Measurements from ENCODE around the gene TSPO.

- TF ChIP-seq CTCF (conservative IDR thresholded peaks at IDR 0.05; ENCODE audit: low read depth in 2 of 2) (no peak), EZH2 (IDR thresholded peaks at IDR 0.05; ENCODE audit: low read depth, unreplicated experiment) (no peak), POLR2AphosphoS5 (IDR thresholded peaks at IDR 0.05; ENCODE audit: low read depth) (no peak), CREB1 (CRISPR knock-in tag; IDR thresholded peaks at IDR 0.05; ENCODE audit: low read depth) (no peak), EZH2phosphoT487 (IDR thresholded peaks at IDR 0.05; ENCODE audit: unreplicated experiment) (no peak), REST (IDR thresholded peaks at IDR 0.05; ENCODE audit: unreplicated experiment) (no peak), ZNF114 (CRISPR knock-in tag; IDR thresholded peaks at IDR 0.05) (no peak), ZNF331 (CRISPR knock-in tag; IDR thresholded peaks at IDR 0.05; ENCODE audit: low read depth) (no peak), ETS1 (IDR thresholded peaks at IDR 0.05) (no peak), NANOG (IDR thresholded peaks at IDR 0.05; ENCODE audit: borderline replicate concordance) (no peak), ZNF462 (CRISPR knock-in tag; IDR thresholded peaks at IDR 0.05) (no peak), JUNB (IDR thresholded peaks at IDR 0.05; ENCODE audit: unreplicated experiment) (no peak), STAT1 (IDR thresholded peaks at IDR 0.05; ENCODE audit: unreplicated experiment) (no peak)
These were observed 28.0 kb downstream of the TSPO start for GRCh38 chr22:43179146-43179910.
